ENCODE measurements around the gene PAX7.
"Not testable (repeated sequence)": the region's sequence is repeated elsewhere in the genome, so short reads cannot be mapped to it uniquely, and the experiment has no call there.

Gene PAX7

DNA sequence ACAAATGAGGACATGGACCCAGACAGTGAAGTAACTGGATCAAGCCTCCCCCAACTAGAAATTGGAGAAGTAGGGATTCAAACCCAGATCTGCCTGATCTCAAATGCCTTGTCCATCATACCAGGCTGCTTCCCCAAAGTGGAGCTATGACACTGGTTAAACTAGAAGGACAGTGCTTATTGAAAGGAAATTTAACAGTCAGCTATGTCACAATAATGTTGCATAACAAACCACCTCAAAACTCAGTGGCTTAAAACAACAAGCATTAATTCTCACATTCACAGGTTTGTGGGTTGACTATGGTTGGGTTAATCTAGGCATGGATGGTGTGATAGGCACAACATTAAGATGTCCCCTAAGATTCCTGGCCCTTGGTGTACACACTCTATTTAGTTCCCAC lies 121.8 kb downstream of the PAX7 start:
- no peak for DNase-seq (ENCODE audit: low spot score)

DNA sequence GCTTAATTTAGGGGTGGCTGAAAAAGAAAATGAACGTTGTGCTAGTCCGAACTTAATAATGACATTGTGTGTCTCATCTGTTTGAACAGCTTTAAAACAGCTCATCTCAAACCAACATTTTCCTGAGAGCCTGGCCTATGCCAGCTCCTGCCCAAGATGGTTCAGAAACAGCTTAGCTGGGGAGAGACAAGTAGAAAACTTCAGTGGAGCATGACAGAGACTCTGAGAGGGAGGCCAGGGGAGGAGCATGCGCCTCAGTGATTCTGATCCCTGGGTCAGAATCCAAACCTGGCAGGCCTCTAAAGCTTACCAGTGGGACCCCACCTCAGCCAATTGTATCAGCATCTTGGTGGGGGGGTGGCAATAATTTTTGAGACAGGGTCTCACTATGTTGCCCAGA lies 129.5 kb downstream of the PAX7 start:
- DNase-seq (ENCODE audit: low spot score): no peak

DNA sequence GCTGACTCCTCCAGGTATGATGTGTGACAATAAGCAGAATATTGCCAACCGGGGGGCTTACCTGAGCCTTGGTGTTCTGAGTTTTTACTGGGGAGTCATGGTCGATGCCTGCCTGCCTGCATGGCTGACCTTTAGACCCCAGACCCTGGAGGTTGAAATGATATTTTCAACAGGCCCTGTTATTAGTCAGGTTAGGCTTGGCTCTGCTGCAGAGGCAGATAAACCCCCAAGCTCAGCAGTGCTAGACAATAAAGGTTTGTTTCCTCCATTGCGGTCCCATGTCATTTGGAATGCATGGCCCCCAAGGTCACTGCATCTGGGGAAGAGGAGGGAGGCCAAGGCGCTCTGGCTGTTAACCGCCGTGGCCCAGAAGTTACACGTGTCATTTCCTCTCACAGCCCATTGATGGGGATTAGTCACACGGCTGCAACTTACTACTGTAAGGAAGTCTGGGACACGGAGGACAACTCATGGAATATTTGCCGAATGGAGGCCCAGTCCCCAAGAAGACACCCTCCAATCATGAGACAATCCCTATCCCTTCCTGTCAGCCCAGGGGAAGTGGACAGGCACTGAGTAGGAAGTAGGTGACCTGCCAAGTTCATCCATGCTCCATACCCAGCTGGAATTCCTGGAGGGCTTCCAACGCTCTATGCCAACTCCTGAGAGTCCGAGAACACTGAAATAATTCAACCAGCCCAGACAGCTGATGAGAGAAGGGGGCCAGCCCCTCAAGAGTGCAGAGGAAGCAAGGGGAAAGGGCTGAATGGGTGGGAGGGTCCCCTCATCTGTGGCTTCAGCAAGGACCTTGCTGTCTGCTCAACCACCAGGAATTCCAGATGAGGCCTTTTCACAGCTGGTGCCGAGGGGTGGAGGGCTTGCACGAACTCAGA lies 131.5 kb downstream of the PAX7 start:
- no peak for DNase-seq (ENCODE audit: low spot score)

DNA sequence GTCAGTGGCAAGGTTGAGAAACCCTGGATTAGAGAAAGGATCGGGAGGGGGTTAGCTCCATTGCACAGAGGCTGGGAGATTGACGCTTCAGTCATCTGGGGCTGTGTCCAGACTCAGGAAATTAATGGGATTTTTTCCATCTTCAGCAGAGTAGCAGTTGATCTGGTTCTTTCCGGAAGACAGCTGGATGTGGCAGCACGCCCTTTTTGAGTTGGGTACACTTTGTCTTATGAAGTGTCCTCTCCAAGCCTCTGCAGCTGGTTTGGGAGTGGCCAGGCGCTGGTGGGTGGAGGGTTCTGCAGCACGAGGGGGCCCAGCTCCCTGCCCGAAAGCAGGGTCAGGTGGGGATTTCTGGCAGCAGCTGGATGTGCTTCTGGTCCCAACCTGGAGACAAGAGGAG lies 133.7 kb downstream of the PAX7 start:
- peak; percentile 28 for DNase-seq (ENCODE audit: low spot score)

DNA sequence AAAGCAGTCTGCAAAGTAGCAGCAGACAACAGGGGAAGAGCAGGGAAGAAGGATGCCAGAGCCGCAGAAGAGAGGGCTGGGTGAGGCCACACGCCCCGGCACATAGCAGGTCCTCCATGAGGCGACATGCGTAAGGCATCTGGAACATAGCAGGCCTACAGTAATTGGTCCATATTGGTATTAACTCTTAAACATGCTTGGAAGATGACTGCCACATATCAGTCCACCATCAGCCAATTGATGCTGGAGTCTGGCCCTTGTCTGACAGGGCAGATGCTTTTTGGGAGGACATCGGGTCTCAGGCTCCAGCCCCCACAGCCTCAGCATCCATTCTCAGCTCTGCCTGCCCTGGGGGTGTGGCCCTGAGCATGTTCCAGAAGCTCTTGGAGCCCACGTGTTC lies 135.1 kb downstream of the PAX7 start:
- peak; percentile 95 for DNase-seq (ENCODE audit: low spot score)

DNA sequence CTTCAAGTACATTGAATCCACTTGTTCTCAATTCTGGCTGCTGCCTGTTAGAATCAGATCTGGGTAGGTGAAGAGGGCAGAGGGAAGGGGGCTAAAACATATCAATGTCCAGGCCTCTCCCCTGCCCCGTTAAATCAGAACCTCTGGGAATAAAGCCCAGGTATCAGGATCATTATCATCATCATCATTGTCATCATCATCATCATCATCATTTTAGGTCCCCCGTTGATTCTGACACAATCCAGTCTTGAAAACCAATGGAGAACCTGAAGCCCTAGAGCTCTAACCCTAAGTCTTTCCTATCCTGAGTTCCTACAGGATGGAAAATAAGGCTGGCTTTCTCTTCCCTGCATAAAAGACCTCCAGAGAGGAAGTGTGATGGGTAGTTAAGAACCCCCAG lies 135.7 kb downstream of the PAX7 start:
- DNase-seq (ENCODE audit: low spot score): no peak

DNA sequence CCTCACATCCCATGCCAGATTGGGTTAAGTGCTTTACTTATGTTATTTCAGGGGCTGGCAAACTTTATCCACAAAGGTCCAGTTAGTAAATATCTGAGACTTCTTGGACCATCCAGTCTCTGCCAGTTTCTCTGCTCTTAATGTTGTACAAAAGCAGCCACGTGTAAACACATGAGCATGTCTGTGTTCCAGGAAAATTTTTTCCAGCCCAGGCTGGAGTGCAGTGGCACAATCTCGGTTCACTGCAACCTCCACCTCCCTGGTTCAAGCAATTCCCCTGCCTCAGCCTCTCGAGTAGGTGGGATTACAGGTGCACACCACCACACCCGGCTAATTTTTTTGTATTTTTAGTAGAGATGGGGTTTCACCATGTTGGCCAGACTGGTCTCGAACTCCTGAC lies 136.9 kb downstream of the PAX7 start:
- DNase-seq (ENCODE audit: low spot score): not testable (repeated sequence)

DNA sequence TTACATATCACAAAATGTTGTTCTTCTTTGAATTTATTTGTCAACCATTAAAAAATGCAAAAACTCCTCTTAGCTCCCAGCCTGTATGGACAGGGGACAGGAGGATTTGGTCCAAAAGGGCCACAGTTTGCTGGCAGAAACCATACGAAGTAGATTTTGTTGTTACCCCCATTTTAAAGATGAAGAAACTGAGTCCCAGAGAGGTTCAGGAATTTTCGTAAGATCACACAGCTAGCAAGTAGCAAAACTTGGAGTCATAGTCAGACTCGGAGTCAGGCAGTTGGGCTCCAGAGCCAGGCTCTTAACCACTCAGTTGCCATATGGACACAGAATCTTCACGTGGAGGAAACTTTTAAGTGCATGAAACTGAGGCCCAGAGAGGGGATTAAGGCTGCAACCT lies 137.4 kb downstream of the PAX7 start:
- no peak for DNase-seq (ENCODE audit: low spot score)

DNA sequence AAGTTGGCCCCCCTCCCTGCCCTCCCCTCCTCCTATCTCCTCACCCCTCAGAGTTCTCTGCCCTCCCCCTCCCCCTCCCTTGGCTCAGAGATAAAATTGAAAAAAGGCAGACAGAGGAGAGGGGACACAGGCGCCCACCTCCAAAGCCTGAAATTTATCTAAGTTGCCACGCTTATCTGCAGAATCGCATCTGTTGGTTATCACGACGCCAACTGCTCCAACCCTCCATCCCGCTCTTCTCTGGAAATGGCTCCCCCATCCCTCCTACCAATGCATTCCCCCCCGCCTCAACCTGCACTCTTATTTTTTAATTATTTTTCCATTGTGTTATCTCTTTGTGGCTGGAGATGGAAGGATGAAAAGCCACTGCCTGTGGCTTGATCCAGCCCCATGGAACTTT lies 138.5 kb downstream of the PAX7 start:
- DNase-seq (ENCODE audit: low spot score): peak; percentile 94

DNA sequence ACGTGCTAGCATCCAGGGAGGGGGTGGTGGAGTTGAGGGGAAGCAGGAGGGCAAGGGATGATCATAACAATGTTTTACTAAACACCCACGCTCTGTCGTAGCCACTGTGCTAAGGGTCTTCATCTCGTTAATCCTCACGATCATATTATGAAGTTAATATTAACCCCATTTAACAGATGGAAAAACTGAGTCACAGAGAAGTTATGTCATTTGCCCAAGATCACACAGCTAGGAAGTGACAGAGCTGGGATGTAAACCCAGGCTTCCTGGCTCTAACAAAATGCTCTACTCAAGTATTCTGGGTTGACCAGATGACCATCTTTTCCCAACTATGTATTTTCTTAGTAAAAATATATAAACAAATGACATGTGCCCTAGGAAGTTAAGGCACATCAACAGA lies 140.2 kb downstream of the PAX7 start:
- DNase-seq (ENCODE audit: low spot score): no peak

DNA sequence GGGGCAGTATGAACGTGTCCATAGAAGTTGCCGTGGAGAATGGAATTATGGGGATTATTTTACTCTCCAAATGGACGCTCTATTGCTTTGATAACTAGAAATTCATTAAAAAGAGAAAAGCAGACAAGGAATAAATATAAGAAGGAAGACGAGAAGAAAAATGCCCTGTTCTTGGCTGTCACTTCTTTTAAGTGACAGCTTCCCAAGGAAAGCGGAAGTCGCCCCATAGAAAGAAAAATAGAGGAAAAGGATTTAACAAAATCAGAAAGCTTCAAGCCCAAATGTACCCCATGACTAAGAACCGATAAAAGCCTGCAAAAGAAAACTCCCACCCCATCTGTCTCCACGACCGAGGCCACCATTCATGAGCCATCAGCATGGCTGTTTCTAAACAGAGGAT lies 143.1 kb downstream of the PAX7 start:
- DNase-seq (ENCODE audit: low spot score): no peak

DNA sequence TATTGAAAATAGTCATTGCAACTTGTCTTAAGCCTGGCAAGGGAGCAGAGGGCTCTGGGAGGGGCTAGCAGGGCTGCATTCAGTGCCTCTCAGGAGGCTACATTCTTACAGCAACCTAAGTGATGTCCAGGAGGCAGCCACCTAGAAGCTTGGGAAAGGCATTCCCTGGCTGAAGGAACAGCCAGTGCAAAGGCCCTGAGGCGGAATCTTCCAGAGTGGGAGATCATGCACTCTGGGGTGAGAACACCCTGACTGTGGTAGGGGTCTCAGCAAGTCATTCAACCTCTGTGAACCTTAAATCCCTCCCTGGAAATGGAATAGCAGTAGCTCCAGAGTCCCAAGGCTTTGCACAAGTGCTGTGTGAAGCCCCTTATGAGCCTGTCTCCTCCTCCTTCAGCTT lies 144.7 kb downstream of the PAX7 start:
- no peak for DNase-seq (ENCODE audit: low spot score)

DNA sequence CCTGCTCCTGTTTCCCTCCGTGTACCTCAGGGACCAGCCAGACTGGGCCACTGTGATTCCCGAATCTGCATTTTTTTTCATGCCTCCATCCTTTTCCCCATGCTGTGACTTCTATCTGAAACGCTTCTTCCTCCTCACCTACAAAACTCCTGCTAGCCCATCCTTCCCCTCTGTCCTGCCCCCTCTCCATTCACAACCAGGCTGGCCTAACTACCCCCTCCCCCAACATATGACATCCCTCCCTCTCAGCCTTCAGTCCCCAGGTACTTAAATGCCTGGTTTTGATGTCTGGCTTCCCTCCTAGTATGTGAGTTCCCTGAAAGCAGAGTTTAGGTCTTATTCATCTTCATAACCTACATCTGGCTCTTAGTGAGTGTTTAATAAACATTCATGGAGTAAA lies 146.1 kb downstream of the PAX7 start:
- peak; percentile 42 for DNase-seq (ENCODE audit: low spot score)

DNA sequence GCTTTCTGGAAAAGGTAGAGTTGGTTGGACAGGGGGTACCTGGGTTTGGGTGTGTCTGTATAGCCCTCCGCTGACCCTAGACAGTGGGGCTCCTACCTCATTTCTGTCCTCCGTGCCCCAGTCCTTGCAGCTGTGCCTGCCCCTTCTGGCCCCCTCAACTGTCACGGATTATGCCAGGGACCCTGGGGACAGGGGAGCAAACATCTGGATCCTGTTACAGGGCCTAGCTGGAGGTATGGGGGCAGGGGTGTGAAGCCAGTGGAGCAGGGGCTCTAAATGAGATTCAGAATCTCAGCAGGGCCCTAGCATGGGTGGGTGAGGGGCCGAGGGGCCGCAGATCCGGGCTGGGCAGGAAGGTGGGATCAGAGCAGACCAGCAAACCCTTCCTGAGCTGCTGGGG lies 147.8 kb downstream of the PAX7 start:
- DNase-seq (ENCODE audit: low spot score): no peak

DNA sequence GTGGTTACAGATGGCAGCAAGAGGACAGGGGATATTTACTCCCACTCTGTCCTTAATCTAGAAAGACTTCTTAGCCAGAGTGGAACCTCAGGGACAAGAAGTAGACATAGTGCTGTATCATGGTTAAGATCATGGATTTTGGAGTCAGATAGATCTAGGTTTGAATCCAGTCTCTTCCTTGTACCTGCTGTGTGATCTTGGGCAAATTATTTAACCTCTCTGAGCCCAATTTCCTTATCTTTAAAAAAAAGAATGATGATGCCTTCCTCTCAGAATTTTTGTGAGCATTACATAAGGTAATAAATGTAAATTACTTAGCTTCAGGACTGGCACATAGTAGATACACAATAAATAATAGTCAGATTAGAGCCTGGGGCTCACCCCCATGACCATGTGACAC lies 150.4 kb downstream of the PAX7 start:
- no peak for DNase-seq (ENCODE audit: low spot score)

DNA sequence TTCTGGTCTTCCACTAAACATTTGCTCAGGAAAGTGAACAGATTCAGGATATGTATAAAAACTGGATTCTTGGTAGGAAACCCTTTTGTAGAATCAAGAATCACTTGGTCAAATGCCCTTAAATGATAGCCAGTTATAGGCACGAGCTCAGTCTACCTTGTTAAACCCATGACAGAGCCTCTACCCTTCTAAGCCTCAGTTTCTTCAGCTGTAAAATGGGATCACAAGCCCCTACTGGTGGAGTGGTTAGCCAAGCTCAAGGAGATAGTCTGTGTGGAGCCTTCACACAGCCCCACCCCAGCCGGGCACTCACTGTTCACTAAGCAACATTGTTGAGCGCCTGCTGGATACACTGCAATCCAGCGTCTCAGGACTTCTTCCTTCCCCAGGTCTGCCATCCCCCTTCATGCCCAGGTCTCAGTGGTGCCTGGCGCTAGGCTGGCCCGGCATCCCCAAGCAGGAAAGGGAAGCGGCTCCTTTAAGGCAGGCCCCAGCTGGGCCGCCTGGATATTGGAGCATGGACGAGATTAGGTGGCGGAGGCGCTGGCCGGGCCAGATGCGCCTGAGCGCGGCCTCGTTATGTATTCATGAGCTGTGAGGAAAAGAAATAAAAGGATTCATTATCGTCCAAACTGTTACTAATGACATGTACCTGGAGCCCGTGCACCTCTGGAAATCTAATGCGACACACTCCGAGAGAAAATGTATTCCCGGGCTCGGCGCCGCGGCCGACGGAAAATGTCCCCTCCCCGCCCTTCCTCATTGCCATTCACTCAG lies 153.2 kb downstream of the PAX7 start:
- DNase-seq (ENCODE audit: low spot score): peak; percentile 31

DNA sequence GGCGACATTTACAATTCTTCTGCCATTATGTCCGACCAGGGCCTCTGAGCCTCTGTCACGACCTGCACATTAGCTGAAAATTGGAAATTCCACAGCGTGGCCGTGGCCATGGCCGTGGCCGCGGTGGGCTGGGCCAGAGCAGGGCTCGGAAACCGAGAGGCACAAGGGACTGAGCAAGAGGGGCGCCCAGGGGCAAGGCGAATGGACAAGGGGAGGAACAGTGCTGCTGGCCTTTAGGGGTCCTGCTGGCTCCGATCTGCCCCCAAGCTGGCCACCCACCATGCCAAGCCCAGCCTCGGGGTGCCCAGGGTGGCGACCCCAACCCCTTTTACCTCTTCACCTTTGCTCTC lies 153.8 kb downstream of the PAX7 start:
- no peak for DNase-seq (ENCODE audit: low spot score)

DNA sequence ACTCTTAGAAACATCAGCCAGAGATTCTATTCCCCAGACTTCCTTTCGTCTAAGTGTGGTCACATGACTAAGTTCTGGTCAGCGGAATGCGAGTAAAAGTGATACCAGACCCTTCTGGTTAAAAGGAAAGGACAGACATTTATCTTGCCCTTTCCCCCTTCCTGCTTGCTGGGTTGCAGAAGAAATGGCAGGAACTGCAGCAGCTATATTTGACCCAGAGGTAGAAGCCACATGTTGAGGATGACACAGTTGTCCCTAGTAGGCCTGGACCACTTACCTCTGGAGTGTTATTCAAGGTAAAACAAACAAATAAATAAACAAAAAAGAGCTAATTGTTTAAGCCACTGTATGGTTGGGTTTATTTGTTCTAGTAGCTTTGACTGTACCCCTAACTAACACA lies 155.5 kb downstream of the PAX7 start:
- no peak for DNase-seq (ENCODE audit: low spot score)

DNA sequence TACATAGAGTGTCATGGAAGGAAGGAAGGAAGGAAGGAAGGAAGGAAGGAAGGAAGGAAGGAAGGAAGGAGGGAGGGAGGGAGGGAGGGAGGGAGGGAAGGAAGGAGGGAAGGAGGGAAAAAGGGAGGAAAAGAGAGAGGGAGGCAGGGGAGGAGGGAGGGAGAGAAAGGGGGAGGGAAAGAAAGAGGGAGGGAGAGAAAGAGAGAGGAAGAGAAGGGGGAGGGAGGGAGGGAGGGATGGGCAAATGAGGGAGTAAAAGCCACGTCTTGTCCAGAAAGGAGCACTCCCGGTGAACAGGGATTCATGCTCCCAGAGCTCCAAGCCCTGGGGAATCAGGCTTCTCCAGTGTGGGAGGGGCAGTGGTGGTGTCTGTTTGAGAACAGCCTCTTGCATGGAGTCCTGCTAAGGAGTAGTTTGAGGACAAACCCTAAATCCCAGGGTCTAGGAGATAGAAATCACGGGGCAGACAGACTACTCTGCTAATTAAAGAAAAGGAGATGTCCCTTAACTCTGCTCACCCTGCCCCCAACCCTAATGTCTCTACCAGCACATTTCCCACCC lies 157.3 kb downstream of the PAX7 start:
- peak; percentile 72 for DNase-seq (ENCODE audit: low spot score)

DNA sequence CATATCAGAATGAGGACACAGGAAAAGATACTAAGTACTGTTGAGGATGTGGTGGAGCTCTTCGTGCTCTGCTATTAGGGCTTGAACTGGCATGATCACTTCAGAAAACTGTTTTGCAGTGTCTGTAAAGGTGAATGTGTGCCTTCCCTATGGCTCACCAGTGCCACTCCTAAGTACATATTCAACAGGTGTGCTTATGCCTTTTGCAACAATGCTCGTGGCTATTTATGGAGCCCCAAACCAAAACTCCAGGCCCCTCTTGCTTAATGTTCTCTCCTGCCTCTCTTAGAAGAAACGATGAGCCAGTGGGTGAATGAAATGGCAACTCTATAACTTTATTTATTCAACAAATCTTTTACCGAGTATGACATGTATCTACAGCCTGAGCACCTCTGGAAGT lies 158.6 kb downstream of the PAX7 start:
- no peak for DNase-seq (ENCODE audit: low spot score)

DNA sequence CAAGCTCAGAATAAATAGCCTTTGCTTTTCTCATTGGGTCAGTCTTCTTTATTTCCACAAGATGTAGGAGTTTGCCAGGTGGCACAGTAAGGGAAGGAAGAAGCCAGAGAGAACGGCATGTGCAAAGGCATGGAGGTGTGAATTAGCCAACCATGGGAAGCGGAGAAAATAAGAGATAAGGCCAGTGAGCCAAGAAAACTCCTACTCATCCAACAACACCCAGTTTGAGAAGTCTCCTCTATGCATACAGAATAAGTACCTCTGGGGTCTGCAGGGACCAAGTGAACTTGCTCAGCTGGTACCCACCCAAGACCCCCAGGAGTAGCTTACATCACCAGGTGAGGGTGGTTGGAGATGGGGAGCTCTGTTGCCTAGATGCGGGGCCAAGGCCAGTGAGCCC lies 162.1 kb downstream of the PAX7 start:
- no peak for DNase-seq (ENCODE audit: low spot score)

DNA sequence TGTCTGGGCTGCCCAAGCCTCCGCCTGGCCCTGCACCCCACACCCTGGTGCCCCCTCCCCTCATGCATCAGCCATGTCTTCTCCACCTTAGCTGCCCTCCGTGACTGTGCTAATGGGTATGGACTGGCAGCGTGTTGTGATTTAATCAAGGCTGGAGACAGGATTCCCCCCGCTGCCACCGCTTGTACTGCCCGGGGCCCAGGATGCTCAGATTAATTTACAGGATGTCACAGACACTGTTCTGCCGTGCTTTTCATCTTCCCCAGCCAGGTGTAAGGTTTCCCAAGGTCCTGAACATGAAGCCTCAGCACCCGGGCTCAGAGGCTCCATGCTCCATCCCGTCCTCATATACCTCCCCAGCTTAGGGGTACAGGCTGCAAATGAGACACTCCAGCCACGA lies 162.5 kb downstream of the PAX7 start:
- no peak for DNase-seq (ENCODE audit: low spot score)

DNA sequence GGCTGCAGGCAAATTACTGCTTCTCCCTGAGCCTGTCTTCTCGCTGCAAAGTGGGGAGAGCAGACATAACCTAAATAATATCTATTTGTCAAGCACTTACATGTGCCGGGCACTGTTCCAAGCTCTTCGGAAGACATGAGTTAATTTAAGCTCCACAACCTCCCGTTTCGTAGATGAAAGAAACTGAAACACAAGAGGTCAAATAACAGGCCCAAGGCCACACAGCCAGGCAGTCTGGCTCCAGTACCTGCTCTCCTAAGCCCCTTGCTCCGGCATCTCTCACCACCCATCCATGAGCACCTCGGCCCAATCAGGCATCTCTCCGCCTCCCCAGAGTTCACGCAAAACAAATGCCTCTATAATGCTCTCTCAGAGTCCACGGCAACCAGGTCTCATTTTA lies 163.4 kb downstream of the PAX7 start:
- DNase-seq (ENCODE audit: low spot score): peak; percentile 37
